Ectodermal cell (in vitro differentiated cells): ENCODE data around the gene MUC4.
"Not testable (repeated sequence)": the region's sequence is repeated elsewhere in the genome, so short reads cannot be mapped to it uniquely, and the experiment has no call there.

Experiments used
- H3K27ac ChIP-seq: 2 replicates; pipeline ENCODE4 v1.7.0; 2013; ENCODE audit warnings: mild to moderate bottlenecking, low read depth, low read length; ENCODE audit not compliant: insufficient read depth, poor library complexity, severe bottlenecking
- H3K27me3 ChIP-seq: 2 replicates; pipeline ENCODE4 v1.7.0; 2013; ENCODE audit warnings: mild to moderate bottlenecking, low read length; ENCODE audit not compliant: insufficient read depth, control insufficient read depth, poor library complexity, severe bottlenecking
- H3K36me3 ChIP-seq: one replicate; pipeline ENCODE4 v1.7.0; 2013; ENCODE audit warnings: low read length; ENCODE audit not compliant: control insufficient read depth, insufficient read depth
- H3K4me1 ChIP-seq: one replicate; pipeline ENCODE4 v1.7.0; 2013; ENCODE audit warnings: low read length; ENCODE audit not compliant: control insufficient read depth, insufficient read depth
- H3K4me3 ChIP-seq: 2 replicates; pipeline ENCODE4 v1.7.0; 2013; ENCODE audit warnings: low read depth, low read length, control low read depth; ENCODE audit not compliant: insufficient read depth
- H3K9me3 ChIP-seq: 2 replicates; pipeline ENCODE4 v1.7.0; 2013; ENCODE audit warnings: mild to moderate bottlenecking, low read length, moderate library complexity; ENCODE audit not compliant: control insufficient read depth
- WGBS, 2 experiments: methylation state at CpG; one replicate each; pipeline ENCODE4 v1.1.7; 2013; ENCODE audit warnings: missing lambda C conversion rate in 2 of 2; 5-methylcytosine and 5-hydroxymethylcytosine counted together

MUC4 gene

DNA sequence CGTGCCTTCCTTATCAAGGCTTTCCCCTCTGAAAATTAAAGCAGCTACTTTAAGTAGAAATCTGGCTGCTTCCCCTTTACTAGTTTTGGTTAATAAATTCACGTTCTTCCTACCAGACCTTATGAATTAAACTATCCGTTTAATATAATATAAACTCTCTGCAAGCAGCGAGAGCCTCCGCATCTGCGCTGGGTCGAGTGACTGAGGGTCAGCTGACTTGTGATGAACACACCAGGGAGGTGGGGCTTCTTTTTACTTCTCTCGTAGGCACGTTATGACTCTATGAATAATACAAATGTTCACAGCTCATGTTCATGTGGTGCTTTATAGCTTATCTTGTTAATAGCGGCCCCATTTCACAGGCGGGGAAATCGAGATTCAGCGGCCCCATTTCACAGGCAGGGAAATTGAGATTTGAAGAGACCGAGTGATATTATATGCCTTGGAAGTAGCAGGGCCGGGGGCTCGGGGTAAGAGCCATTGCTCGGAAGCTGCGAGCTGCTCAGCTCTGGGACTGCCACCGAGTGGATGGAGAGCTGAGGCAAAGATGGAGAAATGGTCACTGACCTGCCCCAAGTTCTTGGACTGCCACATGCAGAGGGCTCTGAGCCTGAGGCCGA is 8.3 kb downstream of the MUC4 start:
- H3K36me3 ChIP-seq = no peaks in the 10 kb centered on the region
- no peaks in the 10 kb centered on the region for H3K9me3 ChIP-seq
- H3K27me3 ChIP-seq = no peaks in the 10 kb centered on the region
- WGBS, 2 experiments = 90 to 93% methylated on average over 19 to 20 of the region's 20 CpGs
- H3K27ac ChIP-seq = no peak overlapping the region
- H3K4me3 ChIP-seq = no peak overlapping the region
- H3K4me1 ChIP-seq = peaks cover 21% of the 10 kb centered on the region

- H3K27ac ChIP-seq = no peak overlapping the region
Observed at GRCh38 chr3:195802795-195803194, 8.9 kb downstream of the MUC4 start.

GRCh38 chr3:195802261-195802701 is 9.4 kb downstream of the MUC4 start:
- no peak overlapping the region for H3K27ac ChIP-seq
- no peaks in the 10 kb centered on the region for H3K27me3 ChIP-seq
- no peaks in the 10 kb centered on the region for H3K9me3 ChIP-seq
- H3K4me3 ChIP-seq = no peak overlapping the region
- H3K4me1 ChIP-seq = peaks cover 13% of the 10 kb centered on the region
- H3K36me3 ChIP-seq = no peaks in the 10 kb centered on the region
- 79 to 80% methylated on average over 15 of the region's 15 CpGs for WGBS, 2 experiments

More at GRCh38 chr3:195802795-195803194, 8.9 kb downstream of the MUC4 start:
- WGBS, 2 experiments = 89 to 90% methylated on average over 9 of the region's 9 CpGs
- peaks cover 18% of the 10 kb centered on the region for H3K4me1 ChIP-seq
- no peaks in the 10 kb centered on the region for H3K36me3 ChIP-seq
- no peaks in the 10 kb centered on the region for H3K27me3 ChIP-seq
- H3K4me3 ChIP-seq = no peak overlapping the region
- no peaks in the 10 kb centered on the region for H3K9me3 ChIP-seq

DNA sequence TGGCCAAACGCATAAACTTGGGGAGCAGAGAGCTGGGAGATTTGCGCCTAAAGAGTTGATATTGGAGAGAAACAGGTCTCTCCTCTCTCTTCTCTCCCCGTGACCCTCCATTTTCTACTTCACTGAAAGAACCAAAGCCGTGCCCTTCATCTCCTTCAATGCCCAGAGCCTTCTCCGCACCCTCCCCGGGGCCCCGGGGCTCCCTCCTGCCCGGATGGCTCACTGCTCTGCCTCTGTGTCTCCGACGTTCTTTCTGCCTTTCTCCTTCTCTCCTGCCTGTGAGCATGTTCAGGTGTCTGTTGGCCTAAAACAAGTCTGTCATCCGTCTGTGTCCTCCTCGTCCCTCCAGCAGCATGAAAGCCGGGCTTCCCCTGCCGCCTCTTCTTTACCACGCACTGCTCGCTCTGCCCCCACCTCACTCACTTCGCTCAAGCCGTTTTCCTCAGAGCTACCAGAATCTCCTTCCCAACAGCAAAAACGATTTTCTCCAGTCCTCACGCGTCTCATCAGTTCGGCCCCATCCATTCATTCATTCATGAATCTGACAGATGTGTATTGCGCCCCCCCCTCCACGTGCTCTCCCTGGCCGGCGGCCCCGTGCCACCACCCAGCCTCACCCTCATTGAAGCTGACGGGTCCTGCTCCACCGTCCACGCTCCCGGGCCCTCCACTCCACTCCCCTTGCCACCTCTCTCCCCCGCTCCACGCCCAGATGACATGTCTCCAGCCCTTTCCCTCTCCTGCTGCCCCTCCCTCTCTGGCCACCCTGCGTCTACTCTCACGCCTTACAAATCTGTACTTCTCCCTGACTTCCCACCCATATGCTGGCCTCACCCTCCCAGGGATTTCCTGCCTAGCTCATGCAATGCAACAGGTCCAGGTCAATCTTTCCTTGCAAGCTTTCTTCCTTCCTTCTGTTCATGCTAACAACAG is 10.2 kb downstream of the MUC4 start:
- Histone ChIP-seq H3K4me3 (no peak overlapping the region), H3K27me3 (no peaks in the 10 kb centered on the region), H3K4me1 (peaks cover 7% of the 10 kb centered on the region), H3K36me3 (no peaks in the 10 kb centered on the region), H3K9me3 (no peaks in the 10 kb centered on the region), H3K27ac (no peak overlapping the region)
- WGBS, 2 experiments = 81 to 82% methylated on average over 35 of the region's 35 CpGs

- 93 to 97% methylated on average over 4 to 6 of the region's 6 CpGs for WGBS, 2 experiments
- no peaks in the 10 kb centered on the region for H3K9me3 ChIP-seq
- H3K27me3 ChIP-seq = no peaks in the 10 kb centered on the region
- H3K4me1 ChIP-seq = peaks cover 6% of the 10 kb centered on the region
- H3K36me3 ChIP-seq = no peaks in the 10 kb centered on the region
- no peak overlapping the region for H3K4me3 ChIP-seq
- no peak overlapping the region for H3K27ac ChIP-seq
Observed at GRCh38 chr3:195800240-195800639, 11.5 kb downstream of the MUC4 start.

DNA sequence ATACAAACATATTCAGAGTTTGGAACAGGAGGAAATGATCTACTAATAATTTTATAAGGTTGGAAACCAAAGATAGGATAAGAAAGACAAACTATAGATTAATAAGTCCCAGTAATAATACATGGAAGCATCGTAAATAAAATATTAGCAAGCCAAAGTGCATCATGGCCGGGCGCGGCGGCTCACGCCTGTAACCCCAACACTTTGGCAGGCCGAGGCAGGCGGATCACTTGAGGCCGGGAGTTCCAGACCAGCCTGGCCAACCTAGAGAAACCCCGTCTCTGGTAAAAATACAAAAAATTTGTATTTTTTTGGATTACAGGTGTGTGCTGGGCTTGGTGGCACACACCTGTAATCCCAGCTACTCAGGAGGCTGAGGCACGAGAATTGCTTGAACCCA is 14.9 kb downstream of the MUC4 start:
- no peaks in the 10 kb centered on the region for H3K36me3 ChIP-seq

DNA sequence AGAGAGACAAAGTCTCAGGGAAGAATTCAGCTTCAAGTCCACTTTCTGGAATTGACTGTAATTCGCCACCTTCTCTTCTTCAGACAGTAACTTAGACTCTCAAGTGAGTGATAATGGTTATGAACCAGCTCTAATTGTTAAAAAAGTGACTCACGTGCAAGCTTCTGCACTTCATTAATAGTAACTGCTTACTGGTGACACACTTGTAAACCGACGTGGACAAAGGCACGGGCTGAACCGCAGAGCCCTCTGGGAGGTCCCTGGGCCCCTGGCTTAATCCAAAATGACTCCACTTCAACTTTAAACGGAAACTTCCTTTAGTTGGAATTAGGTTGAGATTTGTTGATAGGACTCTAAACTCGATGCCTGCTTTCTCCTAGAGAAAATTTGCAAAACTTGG is 17.0 kb downstream of the MUC4 start:
- no peaks in the 10 kb centered on the region for H3K27me3 ChIP-seq
- no peaks in the 10 kb centered on the region for H3K9me3 ChIP-seq
- no peaks in the 10 kb centered on the region for H3K4me1 ChIP-seq
- WGBS, 2 experiments = 58 to 64% methylated on average over 6 to 8 of the region's 8 CpGs
- no peak overlapping the region for H3K4me3 ChIP-seq
- H3K27ac ChIP-seq = no peak overlapping the region
- H3K36me3 ChIP-seq = no peaks in the 10 kb centered on the region

More for the DNA sequence above, 14.9 kb downstream of the MUC4 start:
- Histone ChIP-seq H3K9me3 (no peaks in the 10 kb centered on the region), H3K4me3 (no peak overlapping the region), H3K4me1 (no peaks in the 10 kb centered on the region), H3K27me3 (no peaks in the 10 kb centered on the region), H3K27ac (no peak overlapping the region)
- WGBS, 2 experiments = 97% methylated on average over 11 of the region's 11 CpGs

GRCh38 chr3:195792621-195793020 is 19.1 kb downstream of the MUC4 start:
- H3K36me3 ChIP-seq, H3K4me3 ChIP-seq, H3K27ac ChIP-seq, H3K27me3 ChIP-seq, H3K9me3 ChIP-seq, H3K4me1 ChIP-seq: not testable (repeated sequence)
- 78 to 82% methylated on average over 5 to 6 of the region's 6 CpGs for WGBS, 2 experiments

GRCh38 chr3:195790901-195791300 is 20.8 kb downstream of the MUC4 start:
- Histone ChIP-seq H3K36me3 (no peaks in the 10 kb centered on the region), H3K4me1 (no peaks in the 10 kb centered on the region), H3K27ac (no peak overlapping the region), H3K27me3 (no peaks in the 10 kb centered on the region), H3K9me3 (no peaks in the 10 kb centered on the region), H3K4me3 (no peak overlapping the region)
- WGBS, 2 experiments = 96 to 97% methylated on average over 4 of the region's 4 CpGs
